ENCODE results near the gene AP4S1.
"Not testable (repeated sequence)": the region's sequence is repeated elsewhere in the genome, so short reads cannot be mapped to it uniquely, and the experiment has no call there.

AP4S1 gene, protein sequence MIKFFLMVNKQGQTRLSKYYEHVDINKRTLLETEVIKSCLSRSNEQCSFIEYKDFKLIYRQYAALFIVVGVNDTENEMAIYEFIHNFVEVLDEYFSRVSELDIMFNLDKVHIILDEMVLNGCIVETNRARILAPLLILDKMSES

DNA sequence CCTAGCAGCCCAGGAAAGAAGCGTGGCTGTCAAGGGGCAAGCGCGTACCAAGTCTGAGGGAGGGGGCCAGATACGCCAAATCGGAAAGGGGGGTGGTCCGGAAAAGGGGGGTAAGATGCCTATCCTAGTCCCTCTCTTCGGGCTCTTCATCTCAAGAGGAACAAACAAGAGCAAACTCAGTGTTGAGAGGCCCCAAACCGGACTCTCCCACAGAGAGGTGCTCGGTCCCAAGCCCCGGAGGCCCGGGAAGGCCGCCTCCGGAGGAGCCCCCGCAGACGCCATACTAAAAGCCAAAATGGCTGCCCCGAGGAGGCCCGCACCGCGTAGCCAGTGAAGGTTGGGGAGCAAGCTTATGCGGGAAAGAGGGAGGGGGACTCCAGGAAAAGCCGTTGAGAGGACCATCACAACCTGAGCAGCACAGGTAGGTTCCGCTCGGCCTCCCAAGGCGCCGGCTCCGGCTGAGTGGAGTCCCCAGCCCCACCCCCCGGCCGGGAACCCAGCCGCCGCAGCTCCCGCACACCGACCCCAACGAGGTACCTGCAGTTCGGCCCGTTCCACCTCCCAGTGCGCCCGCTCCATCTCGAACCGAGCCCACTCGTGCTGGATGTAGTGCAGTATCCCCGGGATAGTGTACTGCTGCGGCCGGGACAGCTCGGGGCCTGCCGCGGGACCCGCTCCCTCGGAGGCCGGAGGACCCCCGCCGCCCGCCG is at the start of gene AP4S1:
AP4S1 (plus strand) TSS at position 283 of the 710 bp plus-strand sequence. CDS start 40,548 bp downstream, outside the sequence.
- H3K27ac ChIP-seq (ENCODE audit: low read length), result peak within 1 kb of the TSS; percentile 94
- H3K4me1 ChIP-seq (ENCODE audit: control insufficient read depth in 1 of 2, insufficient read depth in 2 of 2, low read length in 2 of 2), result peaks cover 8 to 35% of the 10 kb centered on the region in 2 donors

DNA sequence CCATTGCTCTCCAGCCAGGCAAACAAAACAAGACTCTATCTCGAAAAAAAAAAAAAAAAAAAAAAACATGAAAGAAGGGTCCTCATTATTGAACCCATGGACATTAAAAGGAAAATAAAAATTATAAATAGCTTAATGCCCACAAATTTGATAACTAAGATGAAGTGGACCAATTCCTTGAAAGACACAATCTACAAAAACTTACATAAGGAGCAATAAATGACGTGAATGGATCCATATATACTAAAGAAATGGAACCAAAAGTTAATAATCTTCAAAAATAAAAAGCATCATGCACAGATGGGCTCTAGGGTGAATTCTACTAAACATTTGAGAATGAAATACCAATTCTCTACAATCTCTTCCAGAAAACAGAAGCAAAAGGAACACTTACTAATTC is 47.7 kb upstream of the AP4S1 start:
- H3K4me3 ChIP-seq (ENCODE audit: low read depth in 1 of 2, low read length in 2 of 2), result no peak overlapping the region
- no peaks in the 10 kb centered on the region for H3K9me3 ChIP-seq (ENCODE audit: control insufficient read depth in 1 of 2, low read length in 2 of 2)
- no peak overlapping the region for H3K27ac ChIP-seq (ENCODE audit: low read length)
- H3K4me1 ChIP-seq (ENCODE audit: control insufficient read depth in 1 of 2, insufficient read depth in 2 of 2, low read length in 2 of 2), result peaks cover 0 to 34% of the 10 kb centered on the region in 2 donors
- no peaks in the 10 kb centered on the region for H3K27me3 ChIP-seq (ENCODE audit: low read depth, low read length)
- H3K36me3 ChIP-seq (ENCODE audit: control insufficient read depth in 1 of 2, insufficient read depth in 2 of 2, low read length in 2 of 2), result no peaks in the 10 kb centered on the region

More for the DNA sequence above, at the start of gene AP4S1:
- Histone ChIP-seq H3K36me3 (ENCODE audit: control insufficient read depth in 1 of 2, insufficient read depth in 2 of 2, low read length in 2 of 2) (peaks cover 0 to 10% of the 10 kb centered on the region in 2 donors), H3K4me3 (ENCODE audit: low read depth in 1 of 2, low read length in 2 of 2) (peak within 1 kb of the TSS; percentile 89 to 97), H3K9me3 (ENCODE audit: control insufficient read depth in 1 of 2, low read length in 2 of 2) (no peaks in the 10 kb centered on the region), H3K27me3 (ENCODE audit: low read depth, low read length) (no peaks in the 10 kb centered on the region)

DNA sequence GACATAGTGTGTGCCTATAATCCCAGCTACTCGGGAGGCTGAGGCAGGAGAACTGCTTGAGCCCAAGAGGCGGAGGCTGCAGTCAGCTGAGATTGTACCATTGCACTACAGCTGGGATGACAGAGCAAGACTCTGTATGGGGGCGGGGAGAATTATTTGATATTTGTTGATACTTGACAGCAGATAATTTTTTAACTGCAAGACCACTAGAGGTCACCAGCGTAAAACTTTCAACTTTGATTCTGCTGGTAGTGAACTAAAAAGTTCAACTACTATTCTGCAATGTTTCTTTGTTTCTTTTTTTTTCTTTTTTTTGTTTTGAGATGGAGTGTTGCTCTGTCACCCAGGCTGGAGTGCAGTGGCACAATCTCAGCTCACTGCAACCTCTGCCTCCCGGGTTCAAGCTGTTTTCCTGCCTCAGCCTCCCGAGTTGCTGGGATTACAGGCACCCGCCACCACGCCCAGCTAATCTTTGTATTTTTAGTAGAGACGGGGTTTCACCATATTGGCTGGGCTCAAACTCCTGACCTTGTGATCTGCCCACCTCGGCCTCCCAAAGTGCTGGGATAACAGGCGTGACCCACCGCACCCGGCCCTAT is 45.2 kb upstream of the AP4S1 start:
- H3K36me3 ChIP-seq (ENCODE audit: control insufficient read depth in 1 of 2, insufficient read depth in 2 of 2, low read length in 2 of 2); H3K27ac ChIP-seq (ENCODE audit: low read length); H3K9me3 ChIP-seq (ENCODE audit: control insufficient read depth in 1 of 2, low read length in 2 of 2); H3K27me3 ChIP-seq (ENCODE audit: low read depth, low read length); H3K4me3 ChIP-seq (ENCODE audit: low read depth in 1 of 2, low read length in 2 of 2): not testable (repeated sequence)
- peaks cover 0 to 31% of the 10 kb centered on the region in 2 donors for H3K4me1 ChIP-seq (ENCODE audit: control insufficient read depth in 1 of 2, insufficient read depth in 2 of 2, low read length in 2 of 2)

DNA sequence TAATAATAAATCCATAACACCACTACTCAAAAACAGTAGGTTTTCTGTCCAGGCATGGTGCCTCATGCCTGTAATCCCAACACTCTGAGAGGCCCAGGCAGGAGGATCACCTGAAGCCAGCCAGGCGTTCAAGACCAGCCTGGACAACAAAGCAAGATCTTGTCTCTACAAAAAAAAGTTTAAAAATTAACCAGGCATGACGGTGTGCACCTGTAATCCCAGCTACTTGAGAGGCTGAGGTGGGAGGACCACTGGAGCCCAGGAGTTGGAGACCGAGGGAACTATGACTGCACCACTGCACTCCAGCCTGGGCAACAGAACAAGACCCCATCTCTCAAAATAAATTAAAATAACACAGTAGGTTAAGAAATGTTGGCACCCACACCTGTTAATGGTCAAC is 44.5 kb upstream of the AP4S1 start:
- no peak overlapping the region for H3K4me3 ChIP-seq (ENCODE audit: low read depth in 1 of 2, low read length in 2 of 2)
- no peaks in the 10 kb centered on the region for H3K27me3 ChIP-seq (ENCODE audit: low read depth, low read length)
- peaks cover 0 to 28% of the 10 kb centered on the region in 2 donors for H3K4me1 ChIP-seq (ENCODE audit: control insufficient read depth in 1 of 2, insufficient read depth in 2 of 2, low read length in 2 of 2)
- no peaks in the 10 kb centered on the region for H3K36me3 ChIP-seq (ENCODE audit: control insufficient read depth in 1 of 2, insufficient read depth in 2 of 2, low read length in 2 of 2)
- H3K9me3 ChIP-seq (ENCODE audit: control insufficient read depth in 1 of 2, low read length in 2 of 2), result no peaks in the 10 kb centered on the region
- no peak overlapping the region for H3K27ac ChIP-seq (ENCODE audit: low read length)

DNA sequence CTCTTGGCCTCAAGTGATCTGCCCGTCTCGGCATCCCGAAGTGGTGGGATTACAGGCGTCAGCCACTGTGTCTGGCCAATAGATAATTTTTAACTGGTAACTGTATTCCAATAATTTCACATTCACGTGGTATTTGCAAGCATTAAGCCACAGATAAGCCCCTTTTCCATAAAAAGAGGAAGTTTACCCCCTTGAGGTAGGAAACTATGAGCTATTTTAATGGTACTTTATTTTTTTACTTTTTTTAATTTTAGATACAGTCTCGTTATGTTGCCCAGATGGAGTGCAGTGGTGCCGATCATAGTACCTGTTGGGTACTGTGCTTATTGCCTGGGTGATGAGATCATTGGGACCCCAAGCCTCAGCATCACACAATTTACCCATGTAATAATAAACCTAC is 42.9 kb upstream of the AP4S1 start:
- Histone ChIP-seq H3K27me3 (ENCODE audit: low read depth, low read length) (no peaks in the 10 kb centered on the region), H3K4me3 (ENCODE audit: low read depth in 1 of 2, low read length in 2 of 2) (no peak overlapping the region), H3K27ac (ENCODE audit: low read length) (no peak overlapping the region), H3K36me3 (ENCODE audit: control insufficient read depth in 1 of 2, insufficient read depth in 2 of 2, low read length in 2 of 2) (no peaks in the 10 kb centered on the region), H3K9me3 (ENCODE audit: control insufficient read depth in 1 of 2, low read length in 2 of 2) (no peaks in the 10 kb centered on the region), H3K4me1 (ENCODE audit: control insufficient read depth in 1 of 2, insufficient read depth in 2 of 2, low read length in 2 of 2) (peaks cover 0 to 40% of the 10 kb centered on the region in 2 donors)

DNA sequence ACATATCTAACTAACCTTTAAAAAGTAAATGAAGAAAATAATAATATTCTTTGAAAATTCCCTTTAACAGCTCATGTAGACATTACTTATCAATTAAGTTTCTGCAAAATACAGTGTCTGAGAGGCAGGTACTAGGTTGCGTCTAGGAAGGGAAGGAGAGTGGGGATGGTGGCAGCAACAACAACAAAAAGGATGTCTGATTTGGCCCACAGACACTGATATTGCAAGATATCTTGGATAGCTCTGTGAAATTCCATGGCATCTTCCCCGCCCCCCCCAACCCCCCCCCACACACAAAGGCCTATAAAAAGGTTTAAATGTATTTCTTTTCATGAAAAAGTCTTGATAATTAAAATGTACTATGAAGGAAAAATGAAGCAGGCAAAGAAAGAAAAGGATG is 41.6 kb upstream of the AP4S1 start:
- H3K4me1 ChIP-seq (ENCODE audit: control insufficient read depth in 1 of 2, insufficient read depth in 2 of 2, low read length in 2 of 2), result peaks cover 0 to 50% of the 10 kb centered on the region in 2 donors
- no peak overlapping the region for H3K4me3 ChIP-seq (ENCODE audit: low read depth in 1 of 2, low read length in 2 of 2)
- no peak overlapping the region for H3K27ac ChIP-seq (ENCODE audit: low read length)
- no peaks in the 10 kb centered on the region for H3K27me3 ChIP-seq (ENCODE audit: low read depth, low read length)
- H3K36me3 ChIP-seq (ENCODE audit: control insufficient read depth in 1 of 2, insufficient read depth in 2 of 2, low read length in 2 of 2), result no peaks in the 10 kb centered on the region
- H3K9me3 ChIP-seq (ENCODE audit: control insufficient read depth in 1 of 2, low read length in 2 of 2), result no peaks in the 10 kb centered on the region

DNA sequence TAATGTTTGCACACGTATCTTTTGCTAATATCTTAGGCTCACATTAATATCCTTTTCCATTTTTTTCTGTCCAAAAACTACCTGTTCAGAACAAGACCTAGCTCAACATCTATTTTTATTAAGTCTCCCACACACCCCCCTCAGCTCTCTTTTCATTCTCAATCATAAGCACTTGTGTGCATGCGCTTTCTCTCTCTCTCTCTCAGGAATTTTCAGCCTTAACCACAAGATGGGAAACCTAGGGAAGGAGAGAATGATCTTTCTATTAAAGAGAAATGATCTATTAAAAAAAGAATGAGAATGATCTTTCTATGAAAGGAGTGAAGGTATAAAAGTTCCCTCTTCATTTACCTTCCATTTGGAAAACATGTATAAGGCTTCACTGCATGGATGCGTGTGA is 39.7 kb upstream of the AP4S1 start:
- Histone ChIP-seq H3K4me3 (ENCODE audit: low read depth in 1 of 2, low read length in 2 of 2) (no peak overlapping the region), H3K9me3 (ENCODE audit: control insufficient read depth in 1 of 2, low read length in 2 of 2) (no peaks in the 10 kb centered on the region), H3K27me3 (ENCODE audit: low read depth, low read length) (no peaks in the 10 kb centered on the region), H3K27ac (ENCODE audit: low read length) (no peak overlapping the region), H3K4me1 (ENCODE audit: control insufficient read depth in 1 of 2, insufficient read depth in 2 of 2, low read length in 2 of 2) (peaks cover 0 to 50% of the 10 kb centered on the region in 2 donors), H3K36me3 (ENCODE audit: control insufficient read depth in 1 of 2, insufficient read depth in 2 of 2, low read length in 2 of 2) (no peaks in the 10 kb centered on the region)

DNA sequence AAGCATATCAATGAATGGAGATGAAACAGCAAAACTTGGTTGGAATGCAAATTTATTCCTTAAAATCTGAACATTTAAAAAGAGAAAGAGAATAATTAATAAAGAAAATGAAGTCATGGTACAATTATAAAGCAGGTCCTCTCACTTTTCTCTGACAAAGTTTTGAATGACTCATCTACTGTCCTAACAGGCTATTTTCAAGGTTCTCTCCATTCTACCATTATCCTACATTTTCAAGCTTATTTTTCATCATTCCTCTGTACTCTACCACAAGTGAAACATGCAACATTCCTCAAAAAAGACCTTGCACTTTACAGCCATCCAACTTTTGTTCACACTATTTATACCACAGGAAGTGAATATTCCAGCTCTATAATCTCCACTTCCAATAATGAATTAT is 36.9 kb upstream of the AP4S1 start:
- Histone ChIP-seq H3K4me3 (ENCODE audit: low read depth in 1 of 2, low read length in 2 of 2) (no peak overlapping the region), H3K27ac (ENCODE audit: low read length) (peak overlapping the region; percentile 45), H3K36me3 (ENCODE audit: control insufficient read depth in 1 of 2, insufficient read depth in 2 of 2, low read length in 2 of 2) (no peaks in the 10 kb centered on the region), H3K4me1 (ENCODE audit: control insufficient read depth in 1 of 2, insufficient read depth in 2 of 2, low read length in 2 of 2) (peaks cover 4 to 46% of the 10 kb centered on the region in 2 donors), H3K27me3 (ENCODE audit: low read depth, low read length) (no peaks in the 10 kb centered on the region), H3K9me3 (ENCODE audit: control insufficient read depth in 1 of 2, low read length in 2 of 2) (no peaks in the 10 kb centered on the region)

DNA sequence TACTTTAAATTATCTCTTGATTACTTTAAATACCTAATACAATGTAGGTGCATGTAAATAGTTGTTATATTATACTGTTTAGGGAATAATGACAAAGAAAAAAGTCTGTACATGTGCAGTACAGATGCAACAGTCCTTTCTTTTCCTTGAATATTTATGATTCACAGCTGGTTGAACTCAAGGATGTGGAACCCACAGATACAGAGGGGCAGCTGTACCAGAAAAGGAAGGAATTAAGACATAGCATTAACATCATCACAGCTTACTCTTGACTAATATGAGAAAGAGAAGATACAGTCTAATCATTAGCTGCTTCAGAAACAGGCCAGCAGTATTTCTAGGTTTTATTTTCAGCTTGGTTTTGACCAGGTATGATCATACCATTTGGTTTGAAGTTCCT is 34.7 kb upstream of the AP4S1 start:
- Histone ChIP-seq H3K27me3 (ENCODE audit: low read depth, low read length) (no peaks in the 10 kb centered on the region), H3K4me1 (ENCODE audit: control insufficient read depth in 1 of 2, insufficient read depth in 2 of 2, low read length in 2 of 2) (peaks cover 4 to 49% of the 10 kb centered on the region in 2 donors), H3K27ac (ENCODE audit: low read length) (no peak overlapping the region), H3K4me3 (ENCODE audit: low read depth in 1 of 2, low read length in 2 of 2) (no peak overlapping the region), H3K9me3 (ENCODE audit: control insufficient read depth in 1 of 2, low read length in 2 of 2) (no peaks in the 10 kb centered on the region), H3K36me3 (ENCODE audit: control insufficient read depth in 1 of 2, insufficient read depth in 2 of 2, low read length in 2 of 2) (no peaks in the 10 kb centered on the region)

DNA sequence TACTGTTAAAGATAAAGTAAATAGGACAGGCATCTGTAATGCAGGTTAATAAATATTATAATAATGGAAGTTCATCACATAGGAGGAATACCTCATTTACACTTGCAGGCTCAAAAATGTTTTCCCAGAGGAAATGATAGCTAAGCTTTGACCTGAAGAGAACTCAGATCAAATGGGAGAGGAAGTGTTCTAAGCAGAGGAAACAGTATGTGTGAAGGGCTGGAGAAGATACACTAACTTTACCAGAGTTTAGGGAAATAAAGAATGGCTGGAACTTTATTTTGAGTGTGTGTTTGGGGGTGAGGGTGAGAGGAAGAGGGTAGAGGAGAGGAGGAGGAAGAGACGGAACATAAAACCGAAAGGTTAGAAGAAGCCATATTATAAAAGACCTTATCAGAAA is 34.0 kb upstream of the AP4S1 start:
- no peak overlapping the region for H3K27ac ChIP-seq (ENCODE audit: low read length)

DNA sequence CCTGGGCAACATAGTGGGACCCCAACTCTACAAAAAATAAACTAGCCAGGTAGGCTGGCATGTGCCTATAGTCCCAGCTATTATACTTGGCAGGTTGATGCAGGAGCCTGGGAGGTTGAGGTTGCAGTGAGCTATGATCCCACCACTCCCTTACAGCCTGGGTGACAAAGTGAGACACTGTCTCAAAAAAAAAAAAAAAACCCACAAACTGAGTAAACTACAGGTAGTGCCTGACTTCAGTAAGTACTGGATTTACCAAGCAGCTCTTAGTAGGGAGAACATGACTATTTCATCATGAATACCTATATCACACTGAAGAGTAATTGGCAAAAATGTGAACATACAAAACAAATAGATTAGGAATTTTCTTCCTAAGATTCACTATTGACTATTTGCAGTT is 32.4 kb upstream of the AP4S1 start:
- Histone ChIP-seq H3K9me3 (ENCODE audit: control insufficient read depth in 1 of 2, low read length in 2 of 2) (peaks cover 0 to 3% of the 10 kb centered on the region in 2 donors), H3K27ac (ENCODE audit: low read length) (no peak overlapping the region), H3K4me1 (ENCODE audit: control insufficient read depth in 1 of 2, insufficient read depth in 2 of 2, low read length in 2 of 2) (peaks cover 4 to 35% of the 10 kb centered on the region in 2 donors), H3K36me3 (ENCODE audit: control insufficient read depth in 1 of 2, insufficient read depth in 2 of 2, low read length in 2 of 2) (peaks cover 0 to 6% of the 10 kb centered on the region in 2 donors), H3K27me3 (ENCODE audit: low read depth, low read length) (no peaks in the 10 kb centered on the region), H3K4me3 (ENCODE audit: low read depth in 1 of 2, low read length in 2 of 2) (no peak overlapping the region)

More for the DNA sequence above, 34.0 kb upstream of the AP4S1 start:
- H3K27me3 ChIP-seq (ENCODE audit: low read depth, low read length), result no peaks in the 10 kb centered on the region
- H3K4me1 ChIP-seq (ENCODE audit: control insufficient read depth in 1 of 2, insufficient read depth in 2 of 2, low read length in 2 of 2), result peaks cover 4 to 49% of the 10 kb centered on the region in 2 donors
- H3K36me3 ChIP-seq (ENCODE audit: control insufficient read depth in 1 of 2, insufficient read depth in 2 of 2, low read length in 2 of 2), result no peaks in the 10 kb centered on the region
- H3K4me3 ChIP-seq (ENCODE audit: low read depth in 1 of 2, low read length in 2 of 2), result no peak overlapping the region
- H3K9me3 ChIP-seq (ENCODE audit: control insufficient read depth in 1 of 2, low read length in 2 of 2), result no peaks in the 10 kb centered on the region

Measured in muscle layer of duodenum (tissue), 2 donors.